ENCODE data around the gene TAS1R1. TPM values are rescaled to one million over a fixed set of nuclear protein-coding genes. Genes with fewer than 3 reads are reported as not detected.

TAS1R1 gene
- total RNA-seq, 6 experiments from 2014 or later, result 0.26 TPM; not detected in 5

- Histone ChIP-seq H3K36me3 (no peaks in the 10 kb centered on the region), H3K4me3 (no peak overlapping the region), H3K4me1 (peaks cover 0 to 11% (median 5%) of the 10 kb centered on the region in 4 donors), H3K9me3 (no peaks in the 10 kb centered on the region), H3K27ac (no peak overlapping the region), H3K27me3 (no peaks in the 10 kb centered on the region)
- no peak for ATAC-seq
- WGBS (ENCODE audit: insufficient coverage, low coverage, low lambda C conversion rate, missing lambda C conversion rate), result 82% methylated on average over 5 of the region's 8 CpGs
- TF ChIP-seq POLR2A (IDR thresholded peaks at IDR 0.05) (no peak), CTCF (IDR thresholded peaks at IDR 0.05) (no peak)
- intact Hi-C loops (cut with DNase I), result no loop called here
- no peak for DNase-seq
These were observed 19.0 kb downstream of the TAS1R1 start for GRCh38 chr1:6574025-6574620.

GRCh38 chr1:6574818-6575217, 19.7 kb downstream of the TAS1R1 start:
- Histone ChIP-seq H3K9me3 (no peaks in the 10 kb centered on the region), H3K27ac (no peak overlapping the region), H3K27me3 (no peaks in the 10 kb centered on the region), H3K4me1 (peaks cover 0 to 14% (median 7%) of the 10 kb centered on the region in 4 donors), H3K36me3 (no peaks in the 10 kb centered on the region), H3K4me3 (no peak overlapping the region)
- intact Hi-C loops (cut with DNase I), result no loop called here
- DNase-seq, result no peak
- no peak for ATAC-seq
- WGBS (ENCODE audit: insufficient coverage, low coverage, low lambda C conversion rate, missing lambda C conversion rate), result no CpG with 5 or more reads among the region's 14 CpGs
- TF ChIP-seq POLR2A (IDR thresholded peaks at IDR 0.05) (no peak), CTCF (IDR thresholded peaks at IDR 0.05) (no peak)

GRCh38 chr1:6577831-6578525, 22.9 kb downstream of the TAS1R1 start:
- 71% methylated on average over 3 of the region's 6 CpGs for WGBS (ENCODE audit: insufficient coverage, low coverage, low lambda C conversion rate, missing lambda C conversion rate)
- peak in 1 of 4 donors; percentile 7 for ATAC-seq
- Histone ChIP-seq H3K36me3 (no peaks in the 10 kb centered on the region), H3K4me3 (no peak overlapping the region), H3K9me3 (no peaks in the 10 kb centered on the region), H3K27me3 (no peaks in the 10 kb centered on the region), H3K27ac (no peak overlapping the region), H3K4me1 (peaks cover 0 to 39% (median 21%) of the 10 kb centered on the region in 4 donors)
- intact Hi-C loops (cut with DNase I), result no loop called here
- DNase-seq, result no peak
- TF ChIP-seq POLR2A (IDR thresholded peaks at IDR 0.05), result no peak
- TF ChIP-seq CTCF (IDR thresholded peaks at IDR 0.05), result no peak

- peak overlapping the region in 2 of 3 donors; percentile 74 to 95 for H3K4me3 ChIP-seq
- peaks cover 0 to 45% (median 24%) of the 10 kb centered on the region in 4 donors for H3K4me1 ChIP-seq
- no peak for ATAC-seq
- no peak for DNase-seq
- intact Hi-C loops (cut with DNase I), result no loop called here
- TF ChIP-seq CTCF (IDR thresholded peaks at IDR 0.05) (no peak), POLR2A (IDR thresholded peaks at IDR 0.05) (no peak)
- peak overlapping the region; percentile 87 to 93 (median 92) for H3K27ac ChIP-seq
- no peaks in the 10 kb centered on the region for H3K9me3 ChIP-seq
- WGBS (ENCODE audit: insufficient coverage, low coverage, low lambda C conversion rate, missing lambda C conversion rate), result 86% methylated on average over 8 of the region's 14 CpGs
- no peaks in the 10 kb centered on the region for H3K36me3 ChIP-seq
- no peaks in the 10 kb centered on the region for H3K27me3 ChIP-seq
These were observed 23.7 kb downstream of the TAS1R1 start for GRCh38 chr1:6578624-6579373.

Measured in right lobe of liver (tissue), 6 donors.